K562 (cell line): ENCODE measurements around the gene MADCAM1. TPM values are rescaled to one million over a fixed set of nuclear protein-coding genes. Genes with fewer than 3 reads are reported as not detected.

Experiments used
- ATAC-seq: fragments of 200-7000 bp; cut with Tn5 transposase; 3 replicates; pipeline ENCODE4 v1.9.1; 2020; ENCODE audit warnings: moderate library complexity
- BruUV-seq: library from RNA; stranded (reverse); fragments of 400-500 nt; replicated peaks from 2 replicates; lab custom pipeline; 2021; lab: Mats Ljungman, UMichigan
- CTCF ChIA-PET: fragments of 300-600 bp; formaldehyde crosslinking; extraction: SDS; loops from one replicate; lab custom pipeline; 2021; ENCODE audit warnings: low intra/inter-chr PET ratio; lab: Yijun Ruan, JAX
- POLR2A ChIA-PET: fragments of 300-600, 350-650 bp; sonication (Branson Sonifier 250); formaldehyde crosslinking; extraction: SDS; loops from one replicate; lab custom pipeline; 2021; ENCODE audit warnings: antibody characterized with exemption, inconsistent platforms; lab: Yijun Ruan, JAX
- DNase-seq, 4 experiments: peaks; one replicate each; pipeline versions ENCODE4 v3.0.0 to v3.0.0-alpha.2; 2011 to 2018; ENCODE audit warnings: low spot score in 3 of 4, mixed read lengths in 3 of 4; ENCODE audit errors: extremely low read depth in 1 of 4
- FAIRE-seq: peaks from 2 replicates; lab custom pipeline; 2011; peaks lifted over from hg19 to GRCh38; lab: Jason Lieb, UNC
- H2AFZ ChIP-seq: 2 replicates; pipeline ENCODE4 v1.6.0; 2011; ENCODE audit warnings: low read depth, low read length, control low read depth, inconsistent platforms
- H3K27ac ChIP-seq: fragments of 200-600 bp; 3 replicates; pipeline ENCODE4 v1.8.0; 2011; ENCODE audit warnings: low read depth, mild to moderate bottlenecking, control low read depth, inconsistent platforms, low read length, moderate library complexity, mixed read lengths; ENCODE audit errors: extremely low read depth
- H3K27me3 ChIP-seq, 2 experiments: fragments of 300-600 bp in 1 of 2; 2 replicates in 1 of 2; 3 replicates in 1 of 2; pipeline versions ENCODE4 v1.6.0 to v1.8.0; 2011; ENCODE audit warnings: inconsistent platforms in 2 of 2, low read length in 2 of 2, mild to moderate bottlenecking in 1 of 2, mixed read lengths in 1 of 2, moderate library complexity in 1 of 2; ENCODE audit not compliant: control insufficient read depth in 2 of 2, insufficient read depth in 2 of 2
- H3K36me3 ChIP-seq: fragments of 300-600 bp; 3 replicates; pipeline ENCODE4 v1.8.0; 2011; ENCODE audit warnings: mild to moderate bottlenecking, low read length, inconsistent platforms; ENCODE audit not compliant: control insufficient read depth, insufficient read depth
- H3K4me1 ChIP-seq, 2 experiments: fragments of 200-600 bp in 1 of 2; replicated peaks in 1 of 2; 2 replicates in 1 of 2; 3 replicates in 1 of 2; pipeline versions ENCODE4 v1.5.1 to v1.8.0; 2011; ENCODE audit warnings: inconsistent platforms in 2 of 2, low read length in 2 of 2, mild to moderate bottlenecking in 1 of 2, mixed read lengths in 1 of 2, moderate library complexity in 1 of 2; ENCODE audit not compliant: control insufficient read depth in 2 of 2, insufficient read depth in 2 of 2
- H3K4me2 ChIP-seq: 2 replicates; pipeline ENCODE4 v1.6.1; 2011; ENCODE audit warnings: low read length, control low read depth, inconsistent platforms, mixed read lengths; ENCODE audit not compliant: insufficient read depth
- H3K4me3 ChIP-seq: fragments of 200-600 bp; sonication (generic), shearing (Covaris generic); 2 replicates; pipeline ENCODE4 v1.5.1; 2016; ENCODE audit warnings: control low read depth, inconsistent platforms
- H3K79me2 ChIP-seq: fragments of 200-600 bp; 3 replicates; pipeline ENCODE4 v1.8.0; 2011; ENCODE audit warnings: low read length, inconsistent platforms; ENCODE audit not compliant: control insufficient read depth, insufficient read depth
- H3K9ac ChIP-seq, 2 experiments: 2 replicates each; pipeline versions ENCODE4 v1.6.0 to v1.6.1; 2011; ENCODE audit warnings: low read depth in 2 of 2, low read length in 2 of 2, control low read depth in 1 of 2, inconsistent platforms in 1 of 2, mild to moderate bottlenecking in 1 of 2, mixed read lengths in 1 of 2; ENCODE audit not compliant: insufficient read depth in 1 of 2
- H3K9me1 ChIP-seq: one replicate; pipeline ENCODE4 v1.6.0; 2011; ENCODE audit warnings: inconsistent platforms, mild to moderate bottlenecking, low read length, moderate library complexity; ENCODE audit not compliant: control insufficient read depth, insufficient read depth
- H3K9me3 ChIP-seq: replicated peaks from 2 replicates; pipeline ENCODE4 v1.5.1; 2011; ENCODE audit warnings: low read depth, low read length, inconsistent platforms; ENCODE audit not compliant: control insufficient read depth, insufficient read depth
- H4K20me1 ChIP-seq: replicated peaks from 2 replicates; pipeline ENCODE4 v1.6.1; 2011; ENCODE audit warnings: low read length, inconsistent platforms, mixed read lengths; ENCODE audit not compliant: control insufficient read depth, insufficient read depth
- CXXC5 ChIP-seq: fragments of 250-450 bp; sonication (Bioruptor Pico); IDR thresholded peaks from 2 replicates; pipeline ENCODE4 v1.8.0; 2022; ENCODE audit warnings: inconsistent platforms, mild to moderate bottlenecking, moderate library complexity
- FOXK1 ChIP-seq: sonication (generic); formaldehyde crosslinking; IDR thresholded peaks from 2 replicates; pipeline ENCODE4 v1.8.0; 2022; ENCODE audit warnings: missing genetic modification reagents, mild to moderate bottlenecking, borderline replicate concordance
- JUND ChIP-seq, 2 experiments: IDR thresholded peaks; 2 replicates in 1 of 2; 3 replicates in 1 of 2; pipeline ENCODE4 v1.6.1; 2011; ENCODE audit warnings: borderline replicate concordance in 2 of 2, low read depth in 2 of 2, low read length in 2 of 2, improper control_type of control experiment in 1 of 2, missing biosample characterization in 1 of 2, missing genetic modification characterization in 1 of 2, missing genetic modification reagents in 1 of 2
- KAT2B ChIP-seq: IDR thresholded peaks from one replicate; pipeline ENCODE4 v1.6.1; 2012; ENCODE audit warnings: low read depth, mild to moderate bottlenecking, control low read depth, inconsistent platforms, low read length, moderate library complexity
- KLF1 ChIP-seq: fragments of 450-650 bp; IDR thresholded peaks from 2 replicates; pipeline ENCODE4 v1.6.1; 2016; ENCODE audit warnings: missing genetic modification characterization, missing compliant biosample characterization
- ZBTB17 ChIP-seq: fragments of 450-650 bp; formaldehyde crosslinking; IDR thresholded peaks from 2 replicates; pipeline ENCODE4 v1.4.0; 2020; ENCODE audit warnings: mild to moderate bottlenecking
- ZFX ChIP-seq: sonication (generic); formaldehyde crosslinking; IDR thresholded peaks from 2 replicates; pipeline ENCODE4 v1.8.0; 2022; ENCODE audit warnings: mild to moderate bottlenecking, missing genetic modification reagents, moderate library complexity
- ZNF41 ChIP-seq: fragments of 250-450 bp; sonication (Bioruptor Pico); conservative IDR thresholded peaks from 2 replicates; pipeline ENCODE4 v1.4.0; 2020; ENCODE audit warnings: mild to moderate bottlenecking
- WGBS: fragments of 100-300 bp; shearing (Covaris generic); methylation state at CpG from one replicate; pipeline ENCODE4 v1.1.6; 2016; ENCODE audit warnings: low coverage, mixed read lengths; ENCODE audit not compliant: insufficient coverage; ENCODE audit errors: missing lambda C conversion rate; 5-methylcytosine and 5-hydroxymethylcytosine counted together
- in situ Hi-C: fragments of 300-500 bp; cut with MboI; formaldehyde crosslinking; loops from 4 replicates; pipeline ENCODE4 v1.15.0; 2018; ENCODE audit warnings: inconsistent platforms, mixed read lengths
- intact Hi-C: fragments of 100-400 bp; cut with micrococcal nuclease; formaldehyde crosslinking; loops from 2 replicates; pipeline ENCODE4 v1.14.2; 2022
- polyA plus RNA-seq, 8 experiments: library from polyadenylated mRNA; depleted of rRNA in 4 of 8; stranded (reverse) in 5 of 8; unstranded in 3 of 8; fragments of >200 nt; fragmentation: Nextera tagmentation in 2 of 8; fragmentation: Illumina TruSeq in 1 of 8; extraction: Ambion mirVana in 2 of 8; extraction: Trizol in 1 of 8; gene quantifications; 2 replicates each; pipeline versions ENCODE4 v1.2.1 to v1.2.3, GENCODE V29; 2011 to 2014; ENCODE audit warnings: inconsistent platforms in 1 of 8, missing spikeins in 1 of 8
- total RNA-seq, 7 experiments: library from RNA; depleted of rRNA in 6 of 7; stranded (reverse); fragments of >200 nt in 6 of 7; fragmentation: Illumina TruSeq in 2 of 7; extraction: Trizol in 2 of 7; gene quantifications; 2 replicates each; pipeline versions ENCODE4 v1.2.1 to v1.2.3, GENCODE V29; 2011 to 2021; ENCODE audit warnings: low replicate concordance in 1 of 7
- TF ChIP-seq, protein P1 (sequence below): fragments of 250-450 bp; sonication (Bioruptor Pico); IDR thresholded peaks from 2 replicates; pipeline ENCODE4 v1.5.0; 2021
- TF ChIP-seq, protein P2 (sequence below): sonication (generic); formaldehyde crosslinking; IDR thresholded peaks from 2 replicates; pipeline ENCODE4 v1.9.0; 2022; ENCODE audit warnings: mild to moderate bottlenecking, missing genetic modification reagents
- TF ChIP-seq, protein P3 (sequence below), 2 experiments: fragments of 450-650 bp; formaldehyde crosslinking in 1 of 2; IDR thresholded peaks; 2 replicates each; pipeline versions ENCODE4 v1.4.0 to v1.6.1; 2014 to 2020; ENCODE audit warnings: mild to moderate bottlenecking in 2 of 2, borderline replicate concordance in 1 of 2, low read depth in 1 of 2

MADCAM1 gene
- total and polyA plus RNA-seq, 9 of the 15 experiments (the other 6 are each of a cell fraction or from before 2014, with no cell fraction given), result 0.09 to 0.36 (median 0.09) TPM; not detected in 6

DNA sequence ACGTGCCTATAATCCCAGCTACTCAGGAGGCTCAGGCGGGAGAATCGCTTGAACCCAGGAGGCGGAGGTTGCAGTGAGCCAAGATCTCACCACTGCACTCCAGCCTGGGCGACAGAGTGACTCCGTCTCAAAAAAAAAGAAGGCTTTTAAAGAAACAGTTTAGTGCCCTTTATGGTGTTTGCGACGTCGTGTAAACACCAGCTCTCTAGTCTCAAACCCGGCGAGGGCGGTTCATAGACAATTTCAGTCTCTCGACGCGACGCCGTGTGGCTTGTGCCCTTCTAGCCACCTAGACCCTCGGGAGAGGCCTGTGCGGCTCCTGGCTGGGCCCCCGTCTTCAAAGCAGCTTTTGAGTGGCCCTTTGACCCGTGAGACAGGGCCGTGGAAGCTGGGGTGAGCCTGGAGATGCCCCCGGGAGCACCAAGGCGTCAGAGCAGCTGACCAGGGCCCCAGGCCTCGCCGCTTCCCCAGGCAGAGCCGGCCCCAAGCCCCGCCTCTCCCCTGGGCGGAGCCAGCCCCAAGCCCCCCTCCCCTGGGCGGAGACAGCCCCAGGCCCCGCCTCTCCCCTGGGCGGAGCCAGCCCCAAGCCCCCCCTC, 5.0 kb upstream of the MADCAM1 start:
- H3K27ac ChIP-seq, result peak overlapping the region; percentile 83
- no peaks in the 10 kb centered on the region for H4K20me1 ChIP-seq
- peaks cover 8 to 75% of the 10 kb centered on the region in 2 experiments for H3K4me1 ChIP-seq
- no TSS peak for BruUV-seq
- H3K36me3 ChIP-seq, result no peaks in the 10 kb centered on the region
- H2AFZ ChIP-seq, result peak overlapping the region; percentile 51
- H3K4me3 ChIP-seq, result peak overlapping the region; percentile 16; the same call in 1 of the 2 replicates
- WGBS, result 56% methylated on average over 20 of the region's 32 CpGs
- in situ Hi-C loops (no loop called here), intact Hi-C loops (no loop called here)
- peak overlapping the region; percentile 59 to 84; a peak in 3 of 4 replicates for H3K9ac ChIP-seq
- peak overlapping the region; percentile 72 for H3K4me2 ChIP-seq
- ATAC-seq, result peak; percentile 42
- CTCF ChIA-PET, result no interaction called here
- H3K9me1 ChIP-seq, result no peaks in the 10 kb centered on the region
- POLR2A ChIA-PET, result no interaction called here
- H3K9me3 ChIP-seq, result no peaks in the 10 kb centered on the region
- no peak for FAIRE-seq
- DNase-seq, result peak; percentile 70 to 79 (median 71)
- H3K27me3 ChIP-seq, result no peaks in the 10 kb centered on the region; a peak in 1 of 5 replicates
- peaks cover 11% of the 10 kb centered on the region; the same call in 1 of the 3 replicates for H3K79me2 ChIP-seq
- TF ChIP-seq, protein P1, sequence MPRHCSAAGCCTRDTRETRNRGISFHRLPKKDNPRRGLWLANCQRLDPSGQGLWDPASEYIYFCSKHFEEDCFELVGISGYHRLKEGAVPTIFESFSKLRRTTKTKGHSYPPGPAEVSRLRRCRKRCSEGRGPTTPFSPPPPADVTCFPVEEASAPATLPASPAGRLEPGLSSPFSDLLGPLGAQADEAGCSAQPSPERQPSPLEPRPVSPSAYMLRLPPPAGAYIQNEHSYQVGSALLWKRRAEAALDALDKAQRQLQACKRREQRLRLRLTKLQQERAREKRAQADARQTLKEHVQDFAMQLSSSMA (CRISPR knock-in tag), result no peak
- TF ChIP-seq KLF1 (tag) (no peak), ZBTB17 (CRISPR knock-in tag) (0 out of 2 replicates have a peak, but pooled peaks have one; percentile 20), FOXK1 (peak; percentile 37; the same call in 1 of the 2 replicates), KAT2B (no peak), CXXC5 (CRISPR knock-in tag) (peak; percentile 58), ZFX (CRISPR knock-in tag) (peak; percentile 82), ZNF41 (CRISPR knock-in tag) (0 out of 2 replicates have a peak, but pooled peaks have one; percentile 28), JUND (IDR thresholded peaks at IDR 0.05; ENCODE audit: borderline replicate concordance, low read depth, low read length) (no peak), JUND (tag; IDR thresholded peaks at IDR 0.05; ENCODE audit: borderline replicate concordance, low read depth, low read length) (no peak)
- TF ChIP-seq, protein P2, sequence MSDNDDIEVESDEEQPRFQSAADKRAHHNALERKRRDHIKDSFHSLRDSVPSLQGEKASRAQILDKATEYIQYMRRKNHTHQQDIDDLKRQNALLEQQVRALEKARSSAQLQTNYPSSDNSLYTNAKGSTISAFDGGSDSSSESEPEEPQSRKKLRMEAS (CRISPR knock-in tag), result 0 out of 2 replicates have a peak, but pooled peaks have one; percentile 28
- TF ChIP-seq, protein P3, sequence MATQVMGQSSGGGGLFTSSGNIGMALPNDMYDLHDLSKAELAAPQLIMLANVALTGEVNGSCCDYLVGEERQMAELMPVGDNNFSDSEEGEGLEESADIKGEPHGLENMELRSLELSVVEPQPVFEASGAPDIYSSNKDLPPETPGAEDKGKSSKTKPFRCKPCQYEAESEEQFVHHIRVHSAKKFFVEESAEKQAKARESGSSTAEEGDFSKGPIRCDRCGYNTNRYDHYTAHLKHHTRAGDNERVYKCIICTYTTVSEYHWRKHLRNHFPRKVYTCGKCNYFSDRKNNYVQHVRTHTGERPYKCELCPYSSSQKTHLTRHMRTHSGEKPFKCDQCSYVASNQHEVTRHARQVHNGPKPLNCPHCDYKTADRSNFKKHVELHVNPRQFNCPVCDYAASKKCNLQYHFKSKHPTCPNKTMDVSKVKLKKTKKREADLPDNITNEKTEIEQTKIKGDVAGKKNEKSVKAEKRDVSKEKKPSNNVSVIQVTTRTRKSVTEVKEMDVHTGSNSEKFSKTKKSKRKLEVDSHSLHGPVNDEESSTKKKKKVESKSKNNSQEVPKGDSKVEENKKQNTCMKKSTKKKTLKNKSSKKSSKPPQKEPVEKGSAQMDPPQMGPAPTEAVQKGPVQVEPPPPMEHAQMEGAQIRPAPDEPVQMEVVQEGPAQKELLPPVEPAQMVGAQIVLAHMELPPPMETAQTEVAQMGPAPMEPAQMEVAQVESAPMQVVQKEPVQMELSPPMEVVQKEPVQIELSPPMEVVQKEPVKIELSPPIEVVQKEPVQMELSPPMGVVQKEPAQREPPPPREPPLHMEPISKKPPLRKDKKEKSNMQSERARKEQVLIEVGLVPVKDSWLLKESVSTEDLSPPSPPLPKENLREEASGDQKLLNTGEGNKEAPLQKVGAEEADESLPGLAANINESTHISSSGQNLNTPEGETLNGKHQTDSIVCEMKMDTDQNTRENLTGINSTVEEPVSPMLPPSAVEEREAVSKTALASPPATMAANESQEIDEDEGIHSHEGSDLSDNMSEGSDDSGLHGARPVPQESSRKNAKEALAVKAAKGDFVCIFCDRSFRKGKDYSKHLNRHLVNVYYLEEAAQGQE (IDR thresholded peaks at IDR 0.05; ENCODE audit: borderline replicate concordance), result no peak
- TF ChIP-seq, protein P3 (CRISPR knock-in tag; IDR thresholded peaks at IDR 0.05; ENCODE audit: low read depth), result 0 out of 2 replicates have a peak, but pooled peaks have one; percentile 29
